NCI-H446 (cell line): ENCODE data around the gene ALG8.
"Not testable (repeated sequence)": the region's sequence is repeated elsewhere in the genome, so short reads cannot be mapped to it uniquely, and the experiment has no call there.

Experiments
- DNase-seq, 2 experiments: peaks; one replicate each; lab custom pipeline; 2025; lab: John Stamatoyannopoulos, UW

Gene ALG8

DNA sequence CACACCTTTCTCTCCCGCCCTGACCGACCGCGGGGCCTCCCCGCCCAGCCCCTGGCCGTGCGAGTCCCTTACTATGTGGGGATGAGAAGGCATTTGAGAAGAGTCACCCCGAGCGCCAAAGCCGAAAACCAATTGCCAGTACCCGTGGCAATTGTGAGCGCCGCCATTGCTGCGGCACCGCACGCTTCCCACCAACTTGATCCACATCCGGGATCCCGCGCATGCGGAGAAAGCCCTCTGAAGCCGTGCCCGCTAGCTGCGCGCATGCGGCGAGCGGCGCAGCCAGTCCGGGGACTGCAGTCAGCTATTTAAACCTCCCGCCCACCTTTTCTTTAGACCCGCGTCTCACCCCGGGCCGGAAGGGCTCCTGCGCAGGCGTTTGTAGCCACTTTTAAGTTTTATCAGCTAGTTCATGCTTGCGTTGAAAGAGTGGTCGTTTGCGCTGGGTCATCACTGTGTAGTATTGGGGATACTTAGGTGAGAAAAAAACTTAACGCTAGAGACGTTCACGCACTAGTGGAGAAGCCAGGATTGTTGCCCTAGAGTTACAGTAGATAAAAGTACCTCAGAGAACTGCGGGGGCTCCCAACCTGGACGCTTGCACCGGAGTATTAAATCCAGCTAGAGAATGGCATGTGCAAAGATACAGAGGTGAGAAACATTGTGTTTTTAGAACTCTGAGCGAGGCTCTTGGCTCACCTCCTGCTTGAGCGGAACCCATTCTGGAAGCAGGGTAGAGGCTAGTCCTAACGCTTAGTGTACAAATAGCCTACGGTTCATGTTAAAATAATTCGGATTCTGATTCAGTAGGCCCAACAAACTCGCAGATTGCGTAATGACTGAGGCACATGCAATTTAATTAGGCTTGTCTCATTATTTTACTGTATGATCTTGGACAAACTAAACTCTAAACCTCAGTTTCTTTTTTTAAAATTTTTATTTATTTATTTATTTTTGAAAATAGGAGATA lies at the start of gene ALG8:
ALG8 (minus strand) TSS at position 205 of the 970 bp plus-strand sequence; CDS start at position 167, 38 bp downstream.
- DNase-seq = peak; percentile 95 to 98

DNA sequence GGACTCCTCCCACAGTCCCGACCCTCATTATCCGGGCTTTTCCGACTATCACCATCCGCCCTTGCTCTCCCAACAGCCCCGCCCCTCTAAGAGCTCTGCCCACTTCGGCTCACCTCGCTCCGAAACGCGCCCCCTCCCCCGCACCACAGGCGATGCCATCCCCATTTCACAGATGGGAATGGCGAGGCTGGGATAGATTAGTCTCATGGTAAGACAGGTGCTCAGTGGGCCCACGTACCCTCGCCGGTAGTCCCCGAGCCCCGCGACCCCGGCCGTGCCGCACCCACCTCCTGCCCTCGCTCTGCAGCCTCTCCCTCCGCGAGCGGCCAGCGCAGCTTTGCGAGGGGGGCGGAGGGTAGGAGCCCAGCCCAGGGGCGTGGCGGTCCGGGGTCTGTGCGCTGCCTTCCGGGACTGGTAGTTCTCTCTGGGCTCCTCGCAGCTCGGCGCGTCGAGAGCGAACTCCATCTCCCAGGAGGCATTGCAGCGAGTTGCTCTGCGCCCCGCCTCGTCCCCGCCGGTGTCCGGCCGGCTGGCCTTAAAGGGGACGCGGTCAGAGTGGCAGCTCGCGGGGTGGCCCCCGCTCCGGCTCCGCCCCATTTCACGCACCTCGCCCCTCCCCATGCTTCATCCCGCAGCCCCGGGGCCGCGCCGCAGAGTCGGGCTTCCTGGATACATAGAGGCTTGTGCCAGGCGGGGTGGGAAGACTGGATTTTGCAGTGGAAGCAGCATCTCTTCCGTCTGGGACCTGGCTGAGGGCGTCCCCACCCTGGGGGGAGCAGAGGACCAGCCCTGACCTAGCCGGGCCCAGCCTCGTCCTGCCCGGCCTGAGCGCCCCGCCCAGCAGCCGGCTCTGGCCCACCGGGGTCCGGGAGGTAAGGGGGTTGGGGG lies 49.1 kb upstream of the ALG8 start, which contains the start of the genes KCTD21 and USP35:
KCTD21 (minus strand) TSS at position 341 of the 888 bp plus-strand sequence. CDS start 14,072 bp downstream, outside the sequence.
USP35 (plus strand) TSS at position 634 of the 888 bp plus-strand sequence. CDS start 7,327 bp downstream, outside the sequence.
- DNase-seq = peak; percentile 94 to 97

DNA sequence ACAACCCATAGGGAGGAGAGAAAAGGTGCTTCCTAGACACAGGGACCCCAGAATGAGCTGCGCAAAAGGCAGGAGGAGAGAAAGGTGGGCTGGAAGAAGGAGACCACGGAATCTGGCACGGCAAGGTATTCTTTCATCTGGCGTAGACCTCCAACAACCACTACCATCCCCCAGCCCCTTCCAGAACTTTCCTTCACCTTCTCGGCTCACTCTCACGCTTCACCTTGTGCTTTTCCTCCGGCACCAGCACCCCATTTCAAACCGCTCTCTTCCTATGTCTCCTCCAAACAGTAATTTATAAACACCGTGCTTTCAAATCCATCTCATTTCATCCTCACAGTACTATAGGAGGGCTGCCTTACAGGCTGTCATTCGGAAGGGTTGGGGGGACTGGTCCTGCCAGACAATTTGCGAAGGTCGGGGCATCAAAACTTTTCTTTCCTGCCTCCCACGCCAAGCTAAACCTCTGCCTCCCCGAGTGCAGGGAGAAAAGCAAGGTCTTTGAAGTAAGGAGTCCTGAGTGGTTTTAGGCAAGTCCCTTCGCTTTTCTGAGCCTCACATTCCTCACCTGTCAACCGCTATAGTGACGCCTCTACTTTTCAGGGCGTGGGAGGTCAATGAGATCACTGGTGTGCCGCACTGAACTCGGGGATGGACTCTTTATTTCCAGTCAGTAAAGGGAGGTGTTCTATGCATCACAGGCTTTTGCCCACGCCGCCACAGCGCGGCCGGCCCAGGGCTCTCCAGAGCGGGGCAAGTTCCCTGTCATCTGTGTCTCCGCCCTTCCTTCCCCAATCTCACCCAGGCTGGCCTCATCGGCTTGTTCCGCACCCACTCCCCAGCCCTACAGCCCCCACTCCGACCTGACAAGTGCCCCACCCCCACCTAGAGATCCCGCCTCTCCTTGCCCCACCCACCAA lies 48.2 kb upstream of the ALG8 start:
- no peak for DNase-seq

DNA sequence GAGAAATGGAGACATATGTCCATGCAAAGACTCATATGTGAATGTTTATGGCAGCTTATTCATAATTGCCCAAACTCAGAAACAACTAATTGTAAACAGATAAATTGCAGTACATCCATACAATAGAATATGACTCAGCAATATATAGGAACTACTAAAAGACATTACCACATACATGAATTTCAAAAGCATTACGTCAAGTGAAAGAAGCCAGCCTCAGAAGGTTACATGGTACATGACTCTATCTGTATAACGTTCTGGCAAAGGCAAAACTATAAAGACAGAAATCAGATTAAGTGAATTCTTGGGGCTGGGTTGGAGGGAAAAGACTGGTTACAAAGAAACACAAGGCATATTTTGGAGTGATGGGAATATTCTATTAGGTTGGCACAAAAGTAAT lies 41.8 kb upstream of the ALG8 start:
- no peak for DNase-seq

- DNase-seq = no peak
Observed at GRCh38 chr11:78180751-78181150, 41.3 kb upstream of the ALG8 start.

DNA sequence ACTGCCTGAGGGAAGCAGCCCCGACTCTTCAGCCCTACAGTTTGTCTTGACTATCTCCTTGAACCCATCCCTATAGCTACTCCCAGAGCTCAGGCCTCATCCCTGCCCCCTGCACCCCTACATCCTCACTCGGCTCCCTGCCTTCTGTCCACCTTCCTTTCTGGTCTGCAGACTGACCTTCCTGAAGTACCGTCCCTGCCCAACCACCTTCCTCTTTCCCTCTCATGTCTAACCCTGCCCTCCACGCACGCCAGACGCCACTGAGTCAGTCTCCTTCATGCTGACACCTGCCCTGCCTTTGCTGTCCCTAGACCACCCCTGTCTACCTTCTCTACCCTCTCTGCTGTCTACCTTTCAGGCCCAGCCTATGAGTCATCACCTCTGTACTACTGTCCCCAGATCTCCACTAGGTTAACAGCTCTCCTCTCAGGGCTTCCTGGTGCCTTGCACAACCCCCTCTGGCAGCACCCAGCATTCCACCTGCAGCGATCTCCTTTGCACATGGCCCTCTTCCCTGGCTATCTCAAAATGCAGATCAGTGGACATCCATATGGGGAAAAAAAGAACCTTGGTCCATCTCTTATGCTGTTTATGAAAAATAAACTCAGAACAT lies 40.1 kb upstream of the ALG8 start:
- no peak for DNase-seq

GRCh38 chr11:78177216-78177615 lies 37.8 kb upstream of the ALG8 start:
- DNase-seq = no peak

DNA sequence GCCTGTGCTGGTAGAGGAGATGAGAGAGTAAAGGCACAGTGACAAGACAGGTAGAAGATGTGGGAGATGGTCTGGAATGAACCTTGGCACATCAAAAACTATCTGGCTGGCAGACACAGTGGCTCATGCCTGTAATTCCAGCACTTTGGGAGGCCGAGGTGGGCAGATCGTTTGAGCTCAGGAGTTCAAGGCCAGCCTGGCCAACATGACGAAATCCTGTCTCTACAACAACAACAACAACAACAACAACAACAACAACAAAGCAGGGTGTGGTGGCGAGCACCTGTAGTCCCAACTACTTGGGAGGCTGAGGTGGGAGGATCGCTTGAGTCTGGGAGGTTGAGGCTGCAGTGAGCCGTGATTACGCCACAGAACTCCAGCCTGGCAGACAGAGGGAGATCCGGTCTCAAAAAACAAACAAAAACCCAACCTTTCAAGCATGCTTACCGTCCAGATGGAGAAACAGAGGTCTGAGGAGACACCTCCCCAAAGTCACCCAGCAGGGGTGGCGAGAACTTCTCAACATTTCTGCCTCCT lies 37.2 kb upstream of the ALG8 start:
- no peak for DNase-seq

- DNase-seq = not testable (repeated sequence)
Observed at GRCh38 chr11:78175862-78176261, 36.4 kb upstream of the ALG8 start.

DNA sequence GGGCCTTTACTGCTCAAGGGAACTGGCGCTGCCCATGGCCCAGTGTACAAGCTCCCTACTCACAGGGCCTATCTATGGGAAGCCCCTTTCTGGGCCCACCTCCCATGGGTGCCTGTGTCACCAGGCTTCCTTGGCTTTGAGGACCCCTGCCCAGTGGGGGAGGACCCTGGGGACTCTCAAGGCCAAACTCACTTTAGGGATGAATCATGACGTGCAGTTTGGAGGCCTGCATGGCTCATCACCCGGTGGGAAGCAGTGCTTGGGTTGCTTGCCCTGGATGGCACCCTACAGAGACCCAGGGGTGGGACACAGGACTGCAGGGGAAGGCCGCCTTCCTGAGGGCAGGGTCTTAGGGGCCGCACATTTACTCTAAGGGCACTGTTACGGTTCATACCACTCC lies 32.5 kb upstream of the ALG8 start:
- no peak for DNase-seq

DNA sequence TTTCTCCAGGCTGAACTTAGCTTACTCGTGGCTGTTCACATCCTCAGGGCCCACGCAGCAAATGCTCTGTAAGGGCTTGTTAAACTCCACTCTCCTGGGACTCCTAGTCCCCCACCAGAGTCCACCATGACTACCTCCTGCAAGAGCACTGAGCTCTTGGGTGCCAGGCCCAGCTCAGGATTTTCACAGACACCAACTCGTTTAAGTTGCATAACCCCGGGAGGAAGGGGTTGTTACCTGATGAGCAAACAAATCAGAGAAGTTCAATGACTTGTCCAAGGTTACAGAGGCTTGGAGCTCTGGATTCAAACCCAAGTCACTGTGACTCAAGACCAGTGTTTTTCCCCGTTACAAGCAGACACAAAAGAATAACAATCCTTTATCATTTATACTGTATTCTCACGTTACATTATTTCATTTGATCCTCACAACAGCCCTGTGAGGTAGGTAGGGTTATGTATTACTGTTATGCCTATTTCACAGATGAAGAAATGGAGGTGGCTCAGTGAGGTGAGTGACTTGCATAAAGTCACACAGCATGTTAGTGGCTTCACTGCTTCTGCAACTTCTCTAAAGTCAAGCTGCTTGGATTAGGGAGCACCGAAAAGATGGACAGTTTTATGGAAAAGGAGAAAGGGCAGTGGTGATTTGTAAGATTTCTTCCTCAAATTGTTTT lies 31.6 kb upstream of the ALG8 start:
- no peak for DNase-seq

DNA sequence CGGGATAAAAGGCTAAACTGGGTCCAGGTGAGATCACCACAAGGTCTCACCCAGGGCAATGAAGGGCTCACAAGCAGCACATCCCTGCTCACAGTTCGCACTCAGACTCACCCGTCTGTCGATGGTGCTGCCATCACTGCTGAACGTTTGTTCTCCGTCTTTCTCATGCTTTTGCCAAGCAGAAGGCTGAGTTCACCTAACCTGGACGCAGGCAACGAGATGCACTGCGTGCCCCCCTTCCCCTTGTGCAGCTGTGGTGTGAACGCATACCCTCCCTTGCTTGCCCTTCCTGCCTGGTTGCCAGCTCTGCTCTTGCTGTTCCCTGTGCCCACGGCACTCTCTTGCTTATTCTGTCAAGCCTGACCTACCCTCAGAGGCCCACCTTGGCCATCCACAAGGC lies 31.0 kb upstream of the ALG8 start:
- no peak for DNase-seq

- peak; percentile 15 to 41 for DNase-seq
Observed at GRCh38 chr11:78168539-78169477, 29.4 kb upstream of the ALG8 start.

GRCh38 chr11:78166855-78167469 lies 27.5 kb upstream of the ALG8 start:
- DNase-seq = no peak

DNA sequence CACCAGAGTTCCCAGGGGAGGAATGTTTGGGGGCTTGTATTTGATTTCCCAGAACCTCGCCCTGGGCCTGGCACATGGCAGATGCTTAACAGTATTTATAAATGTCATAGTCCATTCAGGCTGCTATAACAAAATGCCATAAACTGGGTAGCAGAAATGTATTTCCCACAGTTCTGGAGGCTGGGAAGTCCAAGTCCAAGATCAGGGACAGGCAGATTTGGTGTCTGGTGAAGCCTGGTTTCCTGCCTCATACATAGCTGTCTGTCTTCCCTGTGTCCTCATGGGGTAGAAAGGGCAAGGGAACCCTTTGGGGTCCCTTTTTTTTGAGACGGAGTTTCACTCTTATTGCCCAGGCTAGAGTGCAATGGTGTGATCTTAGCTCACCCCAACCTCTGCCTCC lies 25.0 kb upstream of the ALG8 start:
- no peak for DNase-seq

- no peak for DNase-seq
Observed at GRCh38 chr11:78163828-78164227, 24.4 kb upstream of the ALG8 start.

- DNase-seq = no peak
Observed at GRCh38 chr11:78161962-78162371, 22.5 kb upstream of the ALG8 start.

- DNase-seq = no peak
Observed at GRCh38 chr11:78161346-78161745, 21.9 kb upstream of the ALG8 start.
